Mucosa of stomach (tissue), 1 donor: Measurements from ENCODE around the gene BTNL3.

ENCODE experiments used
- H3K27me3 ChIP-seq: one replicate; pipeline ENCODE4 v1.7.0; 2013; ENCODE audit warnings: mild to moderate bottlenecking, low read length; ENCODE audit not compliant: control insufficient read depth, insufficient read depth
- H3K36me3 ChIP-seq: one replicate; pipeline ENCODE4 v1.7.0; 2013; ENCODE audit warnings: low read length; ENCODE audit not compliant: control insufficient read depth, insufficient read depth
- H3K4me1 ChIP-seq: one replicate; pipeline ENCODE4 v1.7.0; 2013; ENCODE audit warnings: mild to moderate bottlenecking, low read length; ENCODE audit not compliant: control insufficient read depth, insufficient read depth
- H3K4me3 ChIP-seq: one replicate; pipeline ENCODE4 v1.7.0; 2013; ENCODE audit warnings: low read length
- H3K9ac ChIP-seq: one replicate; pipeline ENCODE4 v1.7.0; 2013; ENCODE audit warnings: mild to moderate bottlenecking, low read length, moderate library complexity
- H3K9me3 ChIP-seq: one replicate; pipeline ENCODE4 v1.7.0; 2013; ENCODE audit warnings: mild to moderate bottlenecking, low read length, moderate library complexity; ENCODE audit not compliant: control insufficient read depth
- donor health status: Pancreatic carcinoma.

Gene BTNL3

DNA sequence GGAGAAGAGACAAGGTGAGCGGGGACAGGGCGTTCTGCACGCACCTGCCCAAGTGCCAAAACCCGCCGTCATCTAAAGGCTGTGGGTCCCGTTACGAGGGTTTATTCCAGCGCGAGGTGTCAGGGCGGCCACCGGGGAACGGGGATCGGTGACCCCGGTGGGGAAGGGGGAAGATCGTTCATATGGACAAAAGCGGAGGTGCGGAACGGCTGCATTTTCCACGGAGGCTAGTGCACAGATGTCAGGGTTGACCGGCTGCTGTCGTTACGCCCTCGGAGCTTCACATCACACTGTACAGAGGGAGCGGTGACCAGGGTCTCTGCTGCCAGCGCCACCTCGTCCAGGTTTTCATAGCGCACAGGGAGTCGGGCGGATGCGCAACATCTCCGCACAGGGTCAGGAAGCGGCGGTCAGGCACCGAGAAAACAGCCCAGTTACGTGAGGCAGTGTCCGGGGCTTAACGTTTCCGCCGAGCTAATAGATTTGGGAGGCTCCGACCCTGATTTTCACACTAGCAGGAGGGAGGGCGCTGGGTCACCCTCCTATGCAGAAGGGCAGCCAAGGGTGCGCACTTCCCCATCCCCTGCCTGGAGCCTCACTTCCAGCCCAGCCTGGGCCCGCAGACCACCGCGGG, 65.0 kb downstream of the BTNL3 start:
- H3K9ac ChIP-seq: peak overlapping the region; percentile 25
- H3K9me3 ChIP-seq: no peaks in the 10 kb centered on the region
- peak overlapping the region; percentile 36 for H3K4me3 ChIP-seq
- peaks cover 7% of the 10 kb centered on the region for H3K4me1 ChIP-seq
- H3K27me3 ChIP-seq: peaks cover 65% of the 10 kb centered on the region
- no peaks in the 10 kb centered on the region for H3K36me3 ChIP-seq

DNA sequence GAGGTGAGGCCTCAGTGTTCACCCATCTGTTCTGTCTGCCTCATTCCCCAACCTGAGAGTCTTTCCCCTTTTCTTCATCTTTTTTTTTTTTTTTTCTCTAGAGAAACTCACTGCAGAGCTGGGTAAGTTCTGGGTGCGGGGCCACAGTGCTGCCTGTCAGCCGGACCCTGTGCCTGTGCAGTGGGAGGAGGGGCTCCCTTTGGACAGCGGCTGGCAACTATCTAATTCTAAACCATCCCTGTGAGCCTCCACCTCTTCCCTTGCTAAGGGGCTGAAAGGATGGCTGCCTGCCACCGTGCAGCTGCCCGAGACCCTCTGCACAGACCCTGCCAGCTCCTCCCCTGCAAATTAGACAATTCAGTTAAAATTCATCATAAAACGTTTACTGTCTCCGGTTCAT, 65.5 kb downstream of the BTNL3 start:
- Histone ChIP-seq H3K4me3 (no peak overlapping the region), H3K27me3 (peaks cover 71% of the 10 kb centered on the region)

GRCh38 chr5:181054871-181055459, 66.3 kb downstream of the BTNL3 start:
- no peak overlapping the region for H3K9ac ChIP-seq
- no peaks in the 10 kb centered on the region for H3K36me3 ChIP-seq
- H3K4me3 ChIP-seq: no peak overlapping the region
- H3K4me1 ChIP-seq: peaks cover 10% of the 10 kb centered on the region
- H3K27me3 ChIP-seq: peaks cover 78% of the 10 kb centered on the region
- no peaks in the 10 kb centered on the region for H3K9me3 ChIP-seq

More for the DNA sequence above, 65.5 kb downstream of the BTNL3 start:
- Histone ChIP-seq H3K9ac (no peak overlapping the region), H3K4me1 (peaks cover 9% of the 10 kb centered on the region), H3K9me3 (no peaks in the 10 kb centered on the region), H3K36me3 (no peaks in the 10 kb centered on the region)
